ENCODE measurements around the gene UBTD1.

Gene UBTD1

DNA sequence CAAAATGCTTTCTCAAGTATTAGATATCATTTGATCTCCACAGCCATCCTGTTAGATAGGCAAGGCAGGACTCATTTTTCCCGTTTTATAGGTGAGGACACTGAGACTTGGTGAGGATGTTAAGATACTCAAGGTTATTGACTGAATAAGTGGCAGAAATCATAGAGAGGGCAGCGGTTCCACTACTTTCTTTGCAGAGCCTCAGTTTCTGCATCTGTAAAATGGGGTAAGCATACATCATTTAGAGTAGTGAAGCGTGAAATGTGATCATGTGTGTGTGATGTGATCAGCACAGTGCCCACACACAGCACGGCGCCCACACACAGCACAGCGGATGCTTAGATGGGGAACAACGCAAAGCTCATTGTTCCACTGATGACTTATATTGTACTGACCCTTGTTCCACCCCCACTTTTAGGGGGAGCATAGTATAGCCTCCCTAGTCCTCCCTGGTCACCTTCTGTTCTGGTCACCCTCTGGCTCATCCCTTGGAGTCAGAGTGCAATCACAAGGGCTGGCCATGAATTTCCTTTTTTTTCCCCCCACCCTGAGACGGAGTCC is 10.5 kb downstream of the UBTD1 start:
- TF ChIP-seq POLR2A (IDR thresholded peaks at IDR 0.05; ENCODE audit: extremely low read depth, insufficient read length) (no peak), MYC (IDR thresholded peaks at IDR 0.05; ENCODE audit: low read depth, low read length) (no peak)
- TF ChIP-seq, protein P1, sequence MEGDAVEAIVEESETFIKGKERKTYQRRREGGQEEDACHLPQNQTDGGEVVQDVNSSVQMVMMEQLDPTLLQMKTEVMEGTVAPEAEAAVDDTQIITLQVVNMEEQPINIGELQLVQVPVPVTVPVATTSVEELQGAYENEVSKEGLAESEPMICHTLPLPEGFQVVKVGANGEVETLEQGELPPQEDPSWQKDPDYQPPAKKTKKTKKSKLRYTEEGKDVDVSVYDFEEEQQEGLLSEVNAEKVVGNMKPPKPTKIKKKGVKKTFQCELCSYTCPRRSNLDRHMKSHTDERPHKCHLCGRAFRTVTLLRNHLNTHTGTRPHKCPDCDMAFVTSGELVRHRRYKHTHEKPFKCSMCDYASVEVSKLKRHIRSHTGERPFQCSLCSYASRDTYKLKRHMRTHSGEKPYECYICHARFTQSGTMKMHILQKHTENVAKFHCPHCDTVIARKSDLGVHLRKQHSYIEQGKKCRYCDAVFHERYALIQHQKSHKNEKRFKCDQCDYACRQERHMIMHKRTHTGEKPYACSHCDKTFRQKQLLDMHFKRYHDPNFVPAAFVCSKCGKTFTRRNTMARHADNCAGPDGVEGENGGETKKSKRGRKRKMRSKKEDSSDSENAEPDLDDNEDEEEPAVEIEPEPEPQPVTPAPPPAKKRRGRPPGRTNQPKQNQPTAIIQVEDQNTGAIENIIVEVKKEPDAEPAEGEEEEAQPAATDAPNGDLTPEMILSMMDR (IDR thresholded peaks at IDR 0.05; ENCODE audit: low read depth, low read length), result no peak
- TF ChIP-seq, protein P2, sequence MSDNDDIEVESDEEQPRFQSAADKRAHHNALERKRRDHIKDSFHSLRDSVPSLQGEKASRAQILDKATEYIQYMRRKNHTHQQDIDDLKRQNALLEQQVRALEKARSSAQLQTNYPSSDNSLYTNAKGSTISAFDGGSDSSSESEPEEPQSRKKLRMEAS (IDR thresholded peaks at IDR 0.05; ENCODE audit: low read depth, low read length), result no peak
- H3K4me3 ChIP-seq (ENCODE audit: low read depth, low read length), result no peak overlapping the region
- no peak for DNase-seq (ENCODE audit: low read depth)

DNA sequence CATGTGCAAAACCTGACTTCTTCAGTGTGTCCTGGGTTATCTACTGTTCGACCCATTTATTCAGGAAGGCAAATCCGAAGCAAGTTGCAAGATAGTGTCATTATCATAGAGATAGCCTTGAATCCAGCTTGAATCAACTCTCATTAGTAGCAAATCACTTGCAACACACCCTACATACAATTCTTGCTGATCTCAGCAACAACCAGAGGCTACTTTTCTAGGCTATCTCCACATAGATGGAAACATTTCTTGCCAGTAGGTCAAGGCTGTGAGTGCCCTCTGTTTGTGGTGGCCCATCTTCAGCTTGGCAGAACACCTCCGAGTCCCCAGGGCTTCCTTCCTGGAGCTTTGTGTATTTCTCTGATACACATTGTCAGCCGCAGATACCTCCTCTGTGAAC is 12.0 kb downstream of the UBTD1 start:
- DNase-seq (ENCODE audit: low read depth), result no peak
- TF ChIP-seq POLR2A (IDR thresholded peaks at IDR 0.05; ENCODE audit: extremely low read depth, insufficient read length), result no peak
- TF ChIP-seq MYC (IDR thresholded peaks at IDR 0.05; ENCODE audit: low read depth, low read length), result no peak
- TF ChIP-seq, protein P2 (IDR thresholded peaks at IDR 0.05; ENCODE audit: low read depth, low read length), result no peak
- TF ChIP-seq, protein P1 (IDR thresholded peaks at IDR 0.05; ENCODE audit: low read depth, low read length), result no peak
- H3K4me3 ChIP-seq (ENCODE audit: low read depth, low read length), result no peak overlapping the region

DNA sequence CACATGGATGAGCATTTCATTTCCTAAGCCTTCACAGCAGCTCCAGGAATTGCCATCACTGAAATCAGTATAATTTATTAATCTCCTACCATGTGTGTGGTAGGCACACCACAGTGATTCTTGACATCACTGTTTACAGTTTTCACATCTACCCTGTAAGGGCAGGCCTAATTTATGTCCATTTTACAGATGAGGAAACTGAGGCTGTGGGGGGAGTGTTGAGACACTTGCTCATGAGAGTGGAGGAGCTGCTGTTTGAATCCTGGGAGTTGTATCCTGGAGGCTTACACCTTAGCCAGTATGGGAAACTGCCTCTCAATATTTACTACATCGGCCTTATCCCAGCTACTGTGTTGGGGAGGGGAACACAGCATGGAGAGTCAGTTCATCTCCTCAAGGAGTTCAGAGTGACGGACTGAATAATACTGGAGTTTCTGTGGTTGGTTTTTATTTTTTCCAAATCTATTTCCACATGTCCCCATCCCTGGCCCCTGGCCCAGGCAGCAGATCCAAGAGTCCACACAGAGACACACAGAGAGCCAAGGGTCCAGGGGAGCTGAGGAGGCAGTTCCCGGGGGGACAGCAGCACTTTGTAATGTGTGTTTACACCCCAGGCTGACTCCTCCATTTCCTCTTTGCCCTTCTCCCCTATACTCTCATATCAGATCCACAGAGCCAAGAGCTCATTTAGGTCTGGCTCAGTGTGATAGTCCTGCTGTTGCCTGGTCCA is 13.2 kb downstream of the UBTD1 start:
- DNase-seq (ENCODE audit: low read depth), result no peak
- no peak overlapping the region for H3K4me3 ChIP-seq (ENCODE audit: low read depth, low read length)
- TF ChIP-seq, protein P1 (IDR thresholded peaks at IDR 0.05; ENCODE audit: low read depth, low read length), result no peak

DNA sequence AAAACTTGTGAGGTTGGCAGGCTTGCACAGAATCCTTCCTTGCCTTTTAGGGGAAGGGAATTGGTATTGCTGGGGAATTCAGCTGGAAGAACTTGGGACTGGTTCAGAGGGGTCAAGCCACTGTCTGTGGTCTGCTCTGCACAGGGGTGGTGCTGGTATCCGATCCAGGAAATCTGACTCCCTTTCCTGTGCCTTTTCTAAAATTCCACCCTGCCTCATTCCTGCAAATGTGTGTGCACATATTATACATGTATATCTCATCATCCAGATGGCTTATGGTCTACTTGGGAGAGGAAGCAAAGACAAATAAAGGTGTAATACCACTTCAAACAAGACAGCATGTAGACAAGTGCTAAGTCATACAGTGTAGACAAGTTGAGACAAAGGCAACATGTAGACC is 14.3 kb downstream of the UBTD1 start:
- DNase-seq (ENCODE audit: low read depth), result no peak
- H3K4me3 ChIP-seq (ENCODE audit: low read depth, low read length), result no peak overlapping the region
- TF ChIP-seq, protein P1 (IDR thresholded peaks at IDR 0.05; ENCODE audit: low read depth, low read length), result no peak
- TF ChIP-seq, protein P2 (IDR thresholded peaks at IDR 0.05; ENCODE audit: low read depth, low read length), result no peak
- TF ChIP-seq MYC (IDR thresholded peaks at IDR 0.05; ENCODE audit: low read depth, low read length) (no peak), POLR2A (IDR thresholded peaks at IDR 0.05; ENCODE audit: extremely low read depth, insufficient read length) (no peak)

DNA sequence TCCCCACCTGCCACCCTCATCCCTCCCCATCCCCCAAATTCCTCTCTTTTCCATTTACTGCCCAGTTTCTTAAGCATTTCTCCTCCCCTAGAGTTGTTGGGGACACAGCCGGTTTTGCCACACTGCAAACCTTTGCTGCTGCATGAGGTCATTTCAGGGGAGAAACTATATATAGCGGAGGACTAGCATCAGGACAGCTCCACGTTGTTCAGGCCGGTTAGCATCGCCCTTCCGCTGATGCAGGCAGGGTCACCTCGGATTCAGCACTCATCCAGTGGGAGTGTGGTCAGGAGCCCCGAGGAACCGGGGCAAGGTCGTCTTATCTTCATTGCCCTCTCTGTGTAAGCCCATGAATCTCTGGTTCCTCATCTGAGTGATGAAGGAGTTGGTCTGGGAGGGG is 15.6 kb downstream of the UBTD1 start:
- TF ChIP-seq POLR2A (IDR thresholded peaks at IDR 0.05; ENCODE audit: extremely low read depth, insufficient read length) (no peak), MYC (IDR thresholded peaks at IDR 0.05; ENCODE audit: low read depth, low read length) (no peak)
- TF ChIP-seq, protein P1 (IDR thresholded peaks at IDR 0.05; ENCODE audit: low read depth, low read length), result no peak
- TF ChIP-seq, protein P2 (IDR thresholded peaks at IDR 0.05; ENCODE audit: low read depth, low read length), result no peak
- H3K4me3 ChIP-seq (ENCODE audit: low read depth, low read length), result no peak overlapping the region
- no peak for DNase-seq (ENCODE audit: low read depth)
